Fibroblast of villous mesenchyme (primary cell): ENCODE data around the gene SLC22A23. TPM values are rescaled to one million over a fixed set of nuclear protein-coding genes. Genes with fewer than 3 reads are reported as not detected.

ENCODE experiments used
- DNase-seq: peaks from one replicate; pipeline ENCODE4 v3.0.0-alpha.2; 2010; ENCODE audit warnings: low read depth
- H3K4me3 ChIP-seq: 2 replicates; pipeline ENCODE4 v1.5.1; 2011; ENCODE audit warnings: low read depth, mild to moderate bottlenecking, low read length
- CTCF ChIP-seq: IDR thresholded peaks from 2 replicates; pipeline ENCODE4 v1.5.1; 2012; ENCODE audit warnings: low read depth, mild to moderate bottlenecking, low read length; ENCODE audit not compliant: insufficient read depth
- total RNA-seq: library from RNA; depleted of rRNA; stranded (reverse); fragments of >200 nt; gene quantifications from 2 replicates; pipeline ENCODE4 v1.2.3, GENCODE V29; 2012

Gene SLC22A23
- total RNA-seq, 1 donor, result 2.2 TPM

GRCh38 chr6:3228046-3228671, 228.7 kb downstream of the SLC22A23 start:
- no peak for DNase-seq
- H3K4me3 ChIP-seq, result no peak overlapping the region
- TF ChIP-seq CTCF, result no peak

DNA sequence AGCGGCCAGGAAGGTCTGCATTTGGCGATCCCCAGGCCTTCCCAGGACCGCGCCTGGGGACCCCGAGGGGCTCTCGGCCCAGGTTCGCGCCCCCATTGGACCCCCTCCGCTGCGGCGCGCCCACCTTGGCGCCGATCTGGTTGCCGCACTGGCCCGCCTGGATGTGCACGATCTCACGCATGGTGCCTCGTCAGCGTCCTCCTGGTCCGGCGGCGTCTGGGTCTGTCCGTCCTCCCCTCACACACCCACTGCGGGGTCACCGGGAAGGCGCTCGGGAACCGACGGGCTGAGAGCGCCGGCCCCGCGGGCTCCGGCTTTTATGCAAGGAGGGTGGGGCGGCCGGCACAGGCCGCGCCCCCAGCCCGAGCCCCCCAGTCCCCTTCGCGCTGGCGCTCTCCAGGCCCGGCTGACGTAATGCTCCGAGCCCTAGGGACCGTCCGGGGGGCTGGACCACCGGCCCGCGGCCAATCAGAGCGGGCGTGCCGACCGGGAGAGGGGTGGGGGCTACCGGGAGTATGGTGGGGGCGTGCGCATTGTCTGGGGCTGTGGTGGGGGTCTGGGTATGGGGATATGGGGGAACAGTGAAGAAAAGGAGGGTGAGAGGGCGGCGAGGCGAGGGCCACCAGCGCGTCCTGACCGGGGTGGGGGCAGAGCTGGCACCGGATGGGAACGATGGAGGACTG, 229.3 kb downstream of the SLC22A23 start, which contains the start of gene TUBB2B:
TSS of gene TUBB2B (minus strand) at position 291 of the 683 bp plus-strand sequence. CDS start at position 181, 110 bp downstream.
- peak within 1 kb of the TSS; percentile 63 for H3K4me3 ChIP-seq
- DNase-seq, result no peak
- no peak for TF ChIP-seq CTCF

DNA sequence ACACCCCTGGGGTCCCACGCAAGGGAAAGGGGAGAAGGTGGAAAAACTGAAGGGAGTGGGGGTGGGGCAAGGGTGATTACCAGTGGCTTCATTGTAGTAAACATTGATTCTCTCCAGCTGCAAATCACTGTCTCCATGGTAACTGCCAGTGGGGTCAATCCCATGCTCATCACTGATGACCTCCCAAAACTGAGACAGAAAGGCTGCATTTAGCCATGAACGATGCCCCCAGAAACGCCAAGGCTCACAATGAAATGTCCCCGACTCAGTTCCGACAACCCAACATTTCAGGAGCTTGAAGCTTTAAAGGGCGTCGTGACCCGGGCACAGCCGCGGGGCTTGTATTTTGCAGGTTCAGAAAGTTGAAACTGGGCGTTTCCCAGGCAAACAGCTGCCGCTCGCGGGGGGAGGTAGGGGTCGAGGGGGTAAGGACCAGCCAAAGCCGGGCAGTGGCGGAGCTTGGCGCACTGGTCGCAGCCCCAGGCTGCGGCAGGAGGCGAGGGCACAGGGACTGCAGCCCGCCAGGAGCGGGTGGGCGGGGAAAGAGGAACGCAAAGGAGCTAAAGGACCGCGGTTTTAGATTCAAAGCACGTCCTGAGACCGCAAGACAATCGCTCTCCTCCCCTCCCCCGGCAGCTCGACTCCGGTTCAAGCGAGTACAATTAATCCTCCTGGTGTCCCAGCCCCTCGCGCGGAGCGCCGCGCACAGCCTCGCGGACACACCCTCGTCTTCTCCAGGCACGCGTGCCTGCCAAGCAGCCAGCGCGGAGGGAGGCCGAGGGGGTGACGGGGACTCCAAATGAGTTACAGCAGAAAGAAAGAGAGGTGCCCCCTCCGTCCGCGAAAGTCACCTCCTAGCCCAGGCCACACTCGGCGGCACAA, 230.1 kb downstream of the SLC22A23 start:
- H3K4me3 ChIP-seq, result peak overlapping the region; percentile 63
- TF ChIP-seq CTCF, result no peak
- peak; percentile 39 for DNase-seq

DNA sequence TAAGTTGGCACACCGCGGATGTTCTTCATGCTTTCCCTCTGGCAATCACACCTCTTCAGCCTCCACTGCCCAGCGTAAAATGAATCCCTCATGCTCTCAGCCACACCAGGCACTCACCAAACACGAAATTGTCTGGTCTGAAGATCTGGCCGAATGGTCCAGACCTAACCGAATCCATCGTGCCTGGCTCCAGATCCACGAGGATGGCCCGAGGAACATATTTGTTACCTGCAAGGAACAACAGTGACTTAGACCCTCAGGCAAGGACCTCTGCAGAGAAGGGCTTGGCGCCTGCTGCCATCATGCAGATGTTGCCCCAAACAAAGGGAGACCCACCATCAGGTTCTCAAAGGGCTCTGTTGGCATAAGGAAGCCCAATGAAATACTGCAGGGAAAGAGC, 230.8 kb downstream of the SLC22A23 start:
- no peak overlapping the region for H3K4me3 ChIP-seq
- no peak for TF ChIP-seq CTCF
- DNase-seq, result no peak

DNA sequence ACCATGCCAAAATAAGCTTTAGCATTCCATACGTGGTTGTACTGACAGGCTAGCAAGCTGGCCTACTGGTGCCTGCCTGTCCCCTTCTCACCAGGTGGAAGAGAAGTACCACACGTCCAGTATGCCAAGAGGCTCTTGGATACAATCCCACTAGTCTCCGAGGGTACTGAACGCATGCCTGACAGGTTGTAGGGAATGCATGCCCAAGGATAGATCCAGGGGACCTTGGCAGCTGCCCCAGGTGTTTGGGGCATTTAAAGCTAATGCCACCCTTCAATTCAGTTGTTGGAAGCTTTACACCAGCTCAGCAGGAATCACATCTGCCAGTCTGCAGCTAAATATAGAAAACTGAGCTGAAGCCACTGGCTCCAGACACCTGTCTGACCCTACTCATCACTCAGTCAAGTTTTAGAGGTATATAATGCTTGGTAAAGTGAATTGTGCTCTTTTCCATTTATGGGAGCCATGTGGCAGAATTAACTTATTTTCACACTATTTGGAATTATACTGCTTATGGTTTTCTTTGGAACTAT, 234.3 kb downstream of the SLC22A23 start:
- H3K4me3 ChIP-seq, result no peak overlapping the region
- no peak for TF ChIP-seq CTCF

DNA sequence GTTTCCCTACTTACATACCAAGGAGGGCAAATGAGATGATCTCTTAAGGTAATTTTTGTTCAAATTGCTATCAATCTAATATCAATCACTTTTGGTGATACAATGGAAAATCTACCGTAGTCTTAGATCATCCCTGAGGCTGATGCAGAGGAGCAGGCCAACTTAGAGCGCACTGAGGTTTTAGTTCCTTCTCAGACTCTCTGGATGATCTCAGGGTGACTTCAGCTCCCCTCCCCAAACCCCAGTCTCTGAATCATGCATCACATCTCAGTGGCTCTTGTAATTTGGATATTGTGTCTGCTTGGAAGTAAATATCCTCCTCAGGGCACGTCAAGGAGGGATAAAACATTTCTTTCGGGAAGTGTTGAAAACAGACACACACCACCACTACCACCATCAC, 235.3 kb downstream of the SLC22A23 start:
- H3K4me3 ChIP-seq, result no peak overlapping the region
- TF ChIP-seq CTCF, result no peak
- no peak for DNase-seq

More for the DNA sequence above, 234.3 kb downstream of the SLC22A23 start:
- DNase-seq, result no peak
